Natural killer cell treated with Interleukin-12 subunit alpha and Interleukin-12 subunit beta and Interleukin-15 and Interleukin-18, amount 100 ng/mL, for 72 hours (primary cell): ENCODE results near the gene GPC6. TPM values are rescaled to one million over a fixed set of nuclear protein-coding genes. Genes with fewer than 3 reads are reported as not detected.

Experiments
- ATAC-seq, 2 donors: fragments of 150-1000 bp; cut with Tn5 transposase in 1 of 2; sonication (Bioruptor Pico), chemical (Tn5 transposase) in 1 of 2; 2 replicates each; pipeline ENCODE4 v1.10.0; 2021
- DNase-seq: peaks from one replicate; pipeline ENCODE4 v3.0.0; 2022; ENCODE audit warnings: low spot score
- H3K27ac Mint-ChIP-seq, 2 donors: 1 replicate in 1 of 2; 2 replicates in 1 of 2; pipeline ENCODE4 v1.8.0; 2022; ENCODE audit warnings: mixed read lengths in 2 of 2, mild to moderate bottlenecking in 1 of 2, moderate library complexity in 1 of 2
- H3K27me3 Mint-ChIP-seq, 2 donors: 1 replicate in 1 of 2; 2 replicates in 1 of 2; pipeline ENCODE4 v1.8.0; 2022; ENCODE audit warnings: mixed read lengths in 2 of 2
- H3K36me3 Mint-ChIP-seq: one replicate; pipeline ENCODE4 v1.8.0; 2022; ENCODE audit warnings: mixed read lengths
- H3K4me1 Mint-ChIP-seq, 2 donors: 1 replicate in 1 of 2; 2 replicates in 1 of 2; pipeline ENCODE4 v1.8.0; 2022; ENCODE audit warnings: low read depth in 2 of 2, mixed read lengths in 2 of 2, mild to moderate bottlenecking in 1 of 2
- H3K4me3 Mint-ChIP-seq: one replicate; pipeline ENCODE4 v1.8.0; 2022; ENCODE audit warnings: mixed read lengths
- H3K9me3 Mint-ChIP-seq: 2 replicates; pipeline ENCODE4 v1.8.0; 2022; ENCODE audit warnings: mixed read lengths
- total RNA-seq, 2 donors: library from RNA; stranded (reverse); gene quantifications; one replicate each; pipeline ENCODE4 v1.2.3, GENCODE V29; 2022

GPC6 gene
- total RNA-seq, 2 donors from 2014 or later: not detected

- H3K27me3 Mint-ChIP-seq: no peaks in the 10 kb centered on the region
- no peak overlapping the region for H3K4me3 Mint-ChIP-seq
- DNase-seq: no peak
- ATAC-seq: no peak
- no peaks in the 10 kb centered on the region for H3K4me1 Mint-ChIP-seq
- peaks cover 13% of the 10 kb centered on the region for H3K9me3 Mint-ChIP-seq
- H3K36me3 Mint-ChIP-seq: no peaks in the 10 kb centered on the region
- H3K27ac Mint-ChIP-seq: no peak overlapping the region
These were observed 350.5 kb downstream of the GPC6 start for GRCh38 chr13:93577105-93577504.

- ATAC-seq (no peak), DNase-seq (no peak)
These were observed 363.2 kb downstream of the GPC6 start for GRCh38 chr13:93589788-93590187.

DNA sequence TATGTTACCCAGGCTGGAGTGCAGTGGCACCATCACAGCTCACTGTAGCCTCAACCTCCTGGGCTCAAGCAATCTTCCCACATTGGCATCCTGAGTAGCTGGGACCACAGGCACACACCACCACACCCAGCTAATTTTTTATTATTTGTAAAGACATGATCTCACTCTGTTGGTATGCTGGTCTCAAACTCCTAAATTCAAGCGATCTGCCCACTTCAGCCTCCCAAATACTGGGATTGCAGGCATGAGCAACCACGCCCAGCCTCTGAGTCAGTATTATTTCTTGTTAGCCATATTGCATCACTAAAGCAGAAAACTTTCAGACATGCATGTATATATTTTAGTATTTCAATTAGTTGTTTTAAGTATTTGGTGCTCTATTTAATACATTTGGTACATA is 376.4 kb downstream of the GPC6 start:
- Mint-ChIP-seq H3K27ac (no peak overlapping the region), H3K36me3 (no peaks in the 10 kb centered on the region), H3K27me3 (no peaks in the 10 kb centered on the region), H3K4me1 (no peaks in the 10 kb centered on the region), H3K9me3 (peaks cover 6% of the 10 kb centered on the region), H3K4me3 (no peak overlapping the region)
- DNase-seq (no peak), ATAC-seq (no peak)

More at GRCh38 chr13:93589788-93590187, 363.2 kb downstream of the GPC6 start:
- peaks cover 5% of the 10 kb centered on the region for H3K9me3 Mint-ChIP-seq
- H3K36me3 Mint-ChIP-seq: no peaks in the 10 kb centered on the region
- no peaks in the 10 kb centered on the region for H3K27me3 Mint-ChIP-seq
- no peak overlapping the region for H3K4me3 Mint-ChIP-seq
- H3K27ac Mint-ChIP-seq: no peak overlapping the region
- no peaks in the 10 kb centered on the region for H3K4me1 Mint-ChIP-seq

DNA sequence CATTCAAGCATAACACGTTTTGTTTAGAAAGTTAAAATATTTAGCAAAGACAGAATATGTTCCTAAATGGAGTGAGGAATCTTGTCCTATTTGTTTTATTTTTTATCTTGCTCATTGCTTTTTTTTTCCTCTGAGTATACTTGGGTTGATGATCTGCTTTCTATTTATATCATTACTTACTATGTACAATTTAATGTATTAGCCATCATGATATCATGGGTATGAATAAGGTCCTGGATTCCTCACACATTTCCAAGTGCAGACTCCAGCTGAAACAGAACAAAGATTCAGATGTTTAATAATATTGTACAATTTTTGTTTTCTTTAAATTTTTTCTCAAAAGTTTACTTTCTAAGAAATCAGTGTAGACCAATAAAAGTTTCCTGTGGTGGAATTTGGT is 388.2 kb downstream of the GPC6 start:
- DNase-seq (no peak), ATAC-seq (no peak)
- Mint-ChIP-seq H3K27ac (no peak overlapping the region), H3K27me3 (no peaks in the 10 kb centered on the region), H3K4me3 (no peak overlapping the region), H3K9me3 (peaks cover 4% of the 10 kb centered on the region), H3K36me3 (no peaks in the 10 kb centered on the region), H3K4me1 (no peaks in the 10 kb centered on the region)

DNA sequence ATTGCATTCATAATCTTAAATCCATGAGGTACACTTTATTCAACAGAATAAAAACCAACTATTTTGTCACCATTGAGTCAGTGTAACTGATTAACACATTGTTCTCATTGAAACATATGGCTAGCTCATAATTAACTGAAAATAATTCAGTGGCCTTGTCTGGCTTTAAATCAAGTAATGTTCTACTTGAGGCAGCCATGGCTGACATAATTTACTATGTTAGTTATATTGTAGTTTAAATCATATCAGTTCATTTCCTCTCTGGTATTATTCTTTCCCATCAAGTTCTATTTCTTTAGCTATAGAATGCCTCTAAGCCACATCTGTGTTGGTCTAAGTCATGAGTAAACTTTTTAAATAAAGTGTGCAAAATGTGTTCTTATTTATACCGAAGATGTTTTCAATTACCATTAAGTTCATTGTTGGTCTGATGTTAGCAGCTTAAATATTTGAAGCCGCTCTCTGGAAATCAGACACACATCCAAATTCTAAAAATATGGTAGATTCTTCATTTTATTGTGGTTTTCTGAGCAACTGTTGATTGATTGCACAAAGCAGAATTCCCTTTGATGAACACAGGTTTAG is 393.7 kb downstream of the GPC6 start:
- Mint-ChIP-seq H3K27ac (no peak overlapping the region), H3K27me3 (no peaks in the 10 kb centered on the region), H3K9me3 (peaks cover 3% of the 10 kb centered on the region), H3K36me3 (no peaks in the 10 kb centered on the region), H3K4me3 (no peak overlapping the region), H3K4me1 (no peaks in the 10 kb centered on the region)
- ATAC-seq (no peak), DNase-seq (no peak)

DNA sequence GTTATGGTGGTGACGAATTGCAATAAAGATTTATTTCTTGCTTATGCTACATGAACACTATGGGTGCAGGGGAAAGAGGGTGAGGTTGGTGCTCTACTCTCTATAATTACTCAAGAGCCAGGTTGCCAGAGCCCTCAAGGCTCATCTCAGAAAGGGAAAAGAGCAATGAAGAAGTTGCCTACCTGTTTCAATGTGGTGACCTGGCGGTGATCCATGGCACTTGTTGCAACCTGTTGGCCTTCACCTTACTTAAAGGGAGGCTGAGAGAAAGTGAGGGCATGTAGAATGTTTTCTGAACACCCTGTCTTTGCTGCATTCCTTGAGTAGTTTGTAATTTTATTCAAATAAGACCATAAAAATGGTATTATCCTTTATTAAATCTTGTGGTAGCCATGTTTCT is 394.4 kb downstream of the GPC6 start:
- no peaks in the 10 kb centered on the region for H3K4me1 Mint-ChIP-seq
- DNase-seq: no peak
- H3K36me3 Mint-ChIP-seq: no peaks in the 10 kb centered on the region
- no peak for ATAC-seq
- no peak overlapping the region for H3K4me3 Mint-ChIP-seq
- H3K27me3 Mint-ChIP-seq: no peaks in the 10 kb centered on the region
- no peak overlapping the region for H3K27ac Mint-ChIP-seq
- H3K9me3 Mint-ChIP-seq: peaks cover 3% of the 10 kb centered on the region

- no peak for ATAC-seq
- H3K27ac Mint-ChIP-seq: no peak overlapping the region
- peaks cover 6% of the 10 kb centered on the region for H3K9me3 Mint-ChIP-seq
- no peak for DNase-seq
- no peaks in the 10 kb centered on the region for H3K27me3 Mint-ChIP-seq
- no peaks in the 10 kb centered on the region for H3K4me1 Mint-ChIP-seq
- H3K36me3 Mint-ChIP-seq: no peaks in the 10 kb centered on the region
- H3K4me3 Mint-ChIP-seq: no peak overlapping the region
These were observed 395.4 kb downstream of the GPC6 start for GRCh38 chr13:93621966-93622365.

DNA sequence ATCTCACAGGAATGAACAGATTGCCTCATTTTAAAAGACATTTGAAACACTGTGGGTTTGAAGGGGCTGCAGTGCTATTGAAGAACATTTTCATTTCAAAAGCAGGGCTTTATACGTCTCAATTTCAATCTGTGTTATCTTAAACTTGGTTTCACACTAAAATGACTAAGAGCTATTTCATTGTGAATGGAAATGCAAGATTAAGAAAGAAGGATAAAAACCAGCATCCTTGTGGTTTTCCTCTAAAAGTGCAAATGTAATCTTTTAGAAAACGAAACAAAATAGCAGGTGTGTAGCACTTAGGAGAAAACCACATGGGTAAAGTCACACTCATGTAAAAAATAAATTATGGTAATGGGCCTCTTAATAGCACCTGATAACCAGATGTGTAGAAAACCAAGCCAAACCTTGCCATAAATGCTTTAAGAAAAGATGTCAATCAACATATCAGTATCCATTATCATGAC is 397.7 kb downstream of the GPC6 start:
- Mint-ChIP-seq H3K27ac (no peak overlapping the region), H3K27me3 (no peaks in the 10 kb centered on the region), H3K36me3 (no peaks in the 10 kb centered on the region), H3K4me1 (no peaks in the 10 kb centered on the region), H3K4me3 (no peak overlapping the region), H3K9me3 (peaks cover 6% of the 10 kb centered on the region)
- ATAC-seq: no peak
- no peak for DNase-seq

- H3K4me1 Mint-ChIP-seq: no peaks in the 10 kb centered on the region
- H3K36me3 Mint-ChIP-seq: no peaks in the 10 kb centered on the region
- no peak overlapping the region for H3K27ac Mint-ChIP-seq
- peaks cover 6% of the 10 kb centered on the region for H3K9me3 Mint-ChIP-seq
- H3K27me3 Mint-ChIP-seq: no peaks in the 10 kb centered on the region
- DNase-seq (no peak), ATAC-seq (no peak)
- no peak overlapping the region for H3K4me3 Mint-ChIP-seq
These were observed 398.9 kb downstream of the GPC6 start for GRCh38 chr13:93625536-93625935.

DNA sequence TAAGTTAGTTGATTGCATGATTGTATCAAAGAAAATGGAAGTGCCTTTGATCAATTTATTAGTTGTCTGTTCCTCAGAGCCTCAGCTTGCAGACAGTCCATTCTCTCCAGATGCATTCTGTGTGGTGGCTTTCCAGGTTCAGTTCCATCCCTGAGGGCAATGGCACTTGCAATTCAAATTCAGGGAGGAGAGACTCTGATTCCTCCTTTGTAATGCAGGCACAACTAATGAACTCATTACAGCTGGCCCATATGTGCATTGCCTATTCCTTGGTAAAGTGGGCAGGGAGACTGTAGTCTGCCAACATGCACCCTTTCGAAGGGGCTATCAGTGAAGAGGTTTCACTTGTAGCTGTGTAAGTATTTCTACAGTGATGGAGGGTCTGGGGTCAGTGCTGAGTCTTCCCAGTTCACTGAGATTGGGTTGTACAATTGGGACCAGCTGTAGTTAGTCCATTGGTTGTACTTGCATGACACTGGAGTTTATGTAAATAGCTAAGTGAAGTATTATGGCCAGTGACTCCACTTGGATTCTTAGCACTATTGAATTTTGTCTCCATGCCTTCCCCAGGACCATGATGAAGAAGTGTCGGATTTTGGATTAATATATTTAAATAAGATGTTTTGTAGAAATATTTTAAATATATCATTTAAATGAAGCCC is 401.7 kb downstream of the GPC6 start:
- ATAC-seq (no peak), DNase-seq (no peak)
- H3K9me3 Mint-ChIP-seq: peaks cover 3% of the 10 kb centered on the region
- H3K36me3 Mint-ChIP-seq: no peaks in the 10 kb centered on the region
- no peaks in the 10 kb centered on the region for H3K4me1 Mint-ChIP-seq
- no peaks in the 10 kb centered on the region for H3K27me3 Mint-ChIP-seq
- H3K4me3 Mint-ChIP-seq: no peak overlapping the region
- no peak overlapping the region for H3K27ac Mint-ChIP-seq

DNA sequence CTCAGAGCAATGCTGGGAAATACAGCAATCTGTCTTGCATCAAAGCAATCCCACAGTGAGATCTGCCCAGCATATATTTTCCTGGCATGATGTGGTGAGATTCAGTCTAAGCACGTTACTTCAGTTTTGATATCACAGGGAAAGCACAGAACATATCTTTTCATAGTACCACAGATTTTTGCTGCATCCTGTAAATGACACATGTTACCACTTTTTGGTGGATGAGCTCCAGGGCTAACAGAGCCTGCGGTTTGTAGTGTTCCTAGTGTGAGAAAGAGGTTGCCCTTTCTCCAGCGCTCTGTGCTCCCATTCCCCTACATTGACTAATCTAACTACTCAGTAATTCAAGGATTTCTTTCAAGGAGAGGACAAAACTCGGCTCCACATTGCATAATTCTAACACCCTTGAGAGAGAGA is 409.0 kb downstream of the GPC6 start:
- DNase-seq (no peak), ATAC-seq (no peak)
- no peak overlapping the region for H3K4me3 Mint-ChIP-seq
- H3K27ac Mint-ChIP-seq: no peak overlapping the region
- no peaks in the 10 kb centered on the region for H3K36me3 Mint-ChIP-seq
- H3K4me1 Mint-ChIP-seq: no peaks in the 10 kb centered on the region
- peaks cover 4% of the 10 kb centered on the region for H3K9me3 Mint-ChIP-seq
- H3K27me3 Mint-ChIP-seq: no peaks in the 10 kb centered on the region

- ATAC-seq: no peak
- DNase-seq: no peak
- no peak overlapping the region for H3K27ac Mint-ChIP-seq
- no peak overlapping the region for H3K4me3 Mint-ChIP-seq
- H3K27me3 Mint-ChIP-seq: no peaks in the 10 kb centered on the region
- peaks cover 7% of the 10 kb centered on the region for H3K9me3 Mint-ChIP-seq
- H3K36me3 Mint-ChIP-seq: no peaks in the 10 kb centered on the region
- no peaks in the 10 kb centered on the region for H3K4me1 Mint-ChIP-seq
These were observed 411.2 kb downstream of the GPC6 start for GRCh38 chr13:93637852-93638251.

GRCh38 chr13:93640452-93640851 is 413.8 kb downstream of the GPC6 start:
- no peak for DNase-seq
- no peaks in the 10 kb centered on the region for H3K4me1 Mint-ChIP-seq
- no peak overlapping the region for H3K4me3 Mint-ChIP-seq
- no peak for ATAC-seq
- no peak overlapping the region for H3K27ac Mint-ChIP-seq
- H3K27me3 Mint-ChIP-seq: no peaks in the 10 kb centered on the region
- peaks cover 3% of the 10 kb centered on the region for H3K9me3 Mint-ChIP-seq
- no peaks in the 10 kb centered on the region for H3K36me3 Mint-ChIP-seq

DNA sequence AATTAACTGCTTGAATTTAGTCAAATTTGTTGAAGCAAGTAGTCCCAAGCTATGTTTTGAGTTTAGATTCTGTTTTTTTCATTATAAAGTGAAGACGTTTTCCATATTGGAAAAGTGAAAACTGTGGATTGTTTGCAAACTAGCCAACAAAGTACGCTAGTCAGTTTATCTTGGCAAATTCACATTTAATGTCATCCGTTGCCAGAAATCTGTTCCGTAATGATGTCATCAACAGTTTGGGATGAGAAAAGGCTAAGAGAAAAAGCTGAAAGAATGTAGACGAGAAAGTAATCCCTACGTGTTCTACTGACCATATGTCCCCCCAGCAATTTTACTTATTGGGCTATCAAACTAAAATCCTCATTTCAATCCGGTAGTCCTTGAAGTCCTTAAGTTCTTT is 419.6 kb downstream of the GPC6 start:
- peaks cover 6% of the 10 kb centered on the region for H3K9me3 Mint-ChIP-seq
- no peaks in the 10 kb centered on the region for H3K27me3 Mint-ChIP-seq
- DNase-seq: no peak
- H3K27ac Mint-ChIP-seq: no peak overlapping the region
- H3K4me1 Mint-ChIP-seq: no peaks in the 10 kb centered on the region
- ATAC-seq: no peak
- no peaks in the 10 kb centered on the region for H3K36me3 Mint-ChIP-seq
- H3K4me3 Mint-ChIP-seq: no peak overlapping the region

- no peak for DNase-seq
- Mint-ChIP-seq H3K36me3 (no peaks in the 10 kb centered on the region), H3K4me3 (no peak overlapping the region), H3K27me3 (no peaks in the 10 kb centered on the region), H3K27ac (no peak overlapping the region), H3K9me3 (peaks cover 3% of the 10 kb centered on the region), H3K4me1 (no peaks in the 10 kb centered on the region)
- no peak for ATAC-seq
These were observed 422.9 kb downstream of the GPC6 start for GRCh38 chr13:93649496-93649895.
